Naive thymus-derived CD8-positive, alpha-beta T cell (primary cell): ENCODE data around the gene ADGRD1. TPM values are rescaled to one million over a fixed set of nuclear protein-coding genes. Genes with fewer than 3 reads are reported as not detected.

Source experiments
- ATAC-seq, 2 donors: fragments of 150-1000 bp; cut with Tn5 transposase in 1 of 2; sonication (Bioruptor Pico), chemical (Tn5 transposase) in 1 of 2; 1 replicate in 1 of 2; 2 replicates in 1 of 2; pipeline ENCODE4 v1.10.0; 2021; ENCODE audit warnings: mild to moderate bottlenecking in 2 of 2, moderate library complexity in 2 of 2
- POLR2A ChIA-PET: fragments of 350-600 bp; sonication (Branson Sonifier 250); formaldehyde crosslinking; loops from one replicate; lab custom pipeline; 2021; ENCODE audit warnings: antibody characterized with exemption; lab: Charles Lee
- DNase-seq, 10 donors: peaks; one replicate each; pipeline versions ENCODE4 v3.0.0 to v3.0.0-alpha.2; 2020 to 2022
- H3K27ac Mint-ChIP-seq, 10 donors: one replicate each; pipeline ENCODE4 v1.8.0; 2020 to 2022; ENCODE audit warnings: mild to moderate bottlenecking in 10 of 10, mixed read lengths in 10 of 10, moderate library complexity in 4 of 10, inconsistent platforms in 1 of 10
- H3K27me3 Mint-ChIP-seq, 5 donors: one replicate each; pipeline ENCODE4 v1.8.0; 2021 to 2022; ENCODE audit warnings: mixed read lengths in 5 of 5
- H3K36me3 Mint-ChIP-seq, 3 donors: one replicate each; pipeline ENCODE4 v1.8.0; 2020 to 2022; ENCODE audit warnings: mixed read lengths in 3 of 3, mild to moderate bottlenecking in 2 of 3, inconsistent platforms in 1 of 3
- H3K4me1 Mint-ChIP-seq, 4 donors: one replicate each; pipeline ENCODE4 v1.8.0; 2021 to 2022; ENCODE audit warnings: mixed read lengths in 4 of 4
- H3K4me3 Mint-ChIP-seq, 10 donors: one replicate each; pipeline ENCODE4 v1.8.0; 2020 to 2022; ENCODE audit warnings: mild to moderate bottlenecking in 10 of 10, mixed read lengths in 10 of 10, moderate library complexity in 6 of 10, inconsistent platforms in 1 of 10
- H3K9me3 Mint-ChIP-seq, 9 donors: one replicate each; pipeline ENCODE4 v1.8.0; 2020 to 2022; ENCODE audit warnings: mixed read lengths in 9 of 9, mild to moderate bottlenecking in 3 of 9, inconsistent platforms in 1 of 9, moderate library complexity in 1 of 9
- polyA plus RNA-seq, 3 donors: library from polyadenylated mRNA; unstranded; fragments of 300-500 nt; fragmentation: Illumina TruSeq; gene quantifications; one replicate each; pipeline ENCODE4 v1.2.3, GENCODE V29; 2021
- total RNA-seq, 8 experiments: library from RNA in 2 of 8; stranded (reverse) in 2 of 8; gene quantifications; one replicate each; pipeline ENCODE4 v1.2.3 and lab custom pipeline; 2021 to 2026

ADGRD1 gene
- total and polyA plus RNA-seq, 5 experiments from 2014 or later, result 0.20 to 0.36 (median 0.34) TPM; not detected in 2

DNA sequence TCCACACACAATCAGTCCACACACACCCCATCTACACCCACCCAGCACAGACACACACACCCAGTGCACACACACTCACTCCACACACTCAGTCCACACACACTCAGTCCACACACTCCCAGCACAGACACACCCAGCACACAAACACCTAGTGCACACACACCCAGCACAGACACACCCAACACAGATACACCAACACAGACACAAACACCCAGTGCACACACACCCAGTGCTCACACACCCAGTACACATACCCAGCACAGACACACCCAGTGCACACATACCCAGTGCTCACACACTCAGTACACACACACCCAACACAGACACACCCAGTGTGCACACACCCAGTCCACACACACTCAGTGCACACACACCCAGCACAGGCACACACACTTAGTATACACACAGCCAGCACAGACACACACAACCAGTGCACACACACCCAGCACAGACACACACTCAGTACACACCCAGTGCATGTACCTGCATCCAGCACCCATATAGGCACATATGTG lies 63.8 kb downstream of the ADGRD1 start:
- peaks cover 0 to 22% (median 0%) of the 10 kb centered on the region in 5 donors for H3K27me3 Mint-ChIP-seq
- H3K4me3 Mint-ChIP-seq, result no peak overlapping the region
- no peaks in the 10 kb centered on the region for H3K9me3 Mint-ChIP-seq
- POLR2A ChIA-PET, result no interaction called here
- ATAC-seq, result no peak
- H3K27ac Mint-ChIP-seq, result peak overlapping the region in 2 of 10 donors; percentile 24 to 37
- peaks cover 0 to 4% (median 0%) of the 10 kb centered on the region in 4 donors for H3K4me1 Mint-ChIP-seq
- no peaks in the 10 kb centered on the region for H3K36me3 Mint-ChIP-seq
- no peak for DNase-seq

- no peak overlapping the region for H3K4me3 Mint-ChIP-seq
- H3K9me3 Mint-ChIP-seq, result no peaks in the 10 kb centered on the region
- H3K36me3 Mint-ChIP-seq, result no peaks in the 10 kb centered on the region
- POLR2A ChIA-PET, result no interaction called here
- ATAC-seq (no peak), DNase-seq (no peak)
- H3K27ac Mint-ChIP-seq, result no peak overlapping the region
- peaks cover 0 to 22% (median 0%) of the 10 kb centered on the region in 5 donors for H3K27me3 Mint-ChIP-seq
- peaks cover 0 to 4% (median 0%) of the 10 kb centered on the region in 4 donors for H3K4me1 Mint-ChIP-seq
Measured at GRCh38 chr12:131018019-131018620, 64.4 kb downstream of the ADGRD1 start.

- Mint-ChIP-seq H3K4me1 (peaks cover 0 to 4% (median 0%) of the 10 kb centered on the region in 4 donors), H3K27me3 (peaks cover 0 to 22% (median 0%) of the 10 kb centered on the region in 5 donors), H3K9me3 (no peaks in the 10 kb centered on the region), H3K36me3 (no peaks in the 10 kb centered on the region), H3K4me3 (no peak overlapping the region), H3K27ac (no peak overlapping the region)
- POLR2A ChIA-PET, result no interaction called here
- ATAC-seq (no peak), DNase-seq (no peak)
Measured at GRCh38 chr12:131018808-131019397, 65.2 kb downstream of the ADGRD1 start.

DNA sequence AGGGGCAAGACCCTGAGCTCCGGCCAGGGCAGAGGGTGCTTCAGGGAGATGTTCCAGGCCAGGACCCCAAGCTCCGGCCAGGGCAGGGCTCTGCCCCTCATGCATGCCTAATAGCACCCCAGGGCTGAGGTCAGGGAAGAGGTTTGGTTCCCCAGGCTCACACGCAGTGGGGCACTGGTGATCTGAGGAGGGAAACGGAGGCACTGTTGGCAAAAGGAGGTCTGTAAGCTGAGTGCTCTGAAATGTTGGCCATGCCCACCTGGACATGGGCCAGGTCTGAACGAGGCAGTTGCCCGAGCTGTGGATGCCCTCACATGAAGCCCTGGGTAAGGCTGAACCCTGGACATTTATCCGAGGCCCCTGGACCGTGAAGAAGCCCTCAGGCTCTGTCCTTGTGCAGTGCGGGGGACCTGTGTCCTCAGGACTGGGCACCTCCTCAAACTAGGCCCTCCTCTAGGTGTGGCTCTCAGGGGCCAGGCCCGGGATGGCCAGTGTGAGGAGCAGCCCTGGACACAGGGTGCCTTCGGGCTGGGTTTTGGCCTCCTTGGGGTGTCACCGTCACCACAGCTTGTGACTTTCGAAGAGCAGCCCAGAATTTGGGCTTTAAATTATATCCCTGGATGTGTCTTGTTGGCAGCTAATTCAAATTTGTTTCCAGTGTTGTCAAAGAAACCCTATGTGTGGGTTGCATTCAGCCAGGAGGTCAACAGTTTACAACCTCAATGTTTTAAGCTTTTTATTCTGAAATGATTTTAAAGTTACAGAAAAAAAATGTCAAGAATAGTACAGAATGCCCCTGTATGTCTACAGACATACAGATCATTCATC lies 66.8 kb downstream of the ADGRD1 start:
- Mint-ChIP-seq H3K27ac (no peak overlapping the region), H3K4me1 (peaks cover 0 to 4% (median 0%) of the 10 kb centered on the region in 4 donors), H3K27me3 (peaks cover 0 to 15% (median 0%) of the 10 kb centered on the region in 5 donors), H3K4me3 (no peak overlapping the region), H3K9me3 (no peaks in the 10 kb centered on the region), H3K36me3 (no peaks in the 10 kb centered on the region)
- ATAC-seq (no peak), DNase-seq (no peak)
- POLR2A ChIA-PET, result no interaction called here

- Mint-ChIP-seq H3K4me3 (no peak overlapping the region), H3K27ac (no peak overlapping the region), H3K4me1 (peaks cover 0 to 4% (median 0%) of the 10 kb centered on the region in 4 donors), H3K9me3 (no peaks in the 10 kb centered on the region), H3K27me3 (peaks cover 0 to 15% (median 0%) of the 10 kb centered on the region in 5 donors), H3K36me3 (no peaks in the 10 kb centered on the region)
- POLR2A ChIA-PET, result no interaction called here
- ATAC-seq, result no peak
- DNase-seq, result no peak
Measured at GRCh38 chr12:131021154-131021541, 67.4 kb downstream of the ADGRD1 start.

GRCh38 chr12:131024026-131024425 lies 70.3 kb downstream of the ADGRD1 start:
- peaks cover 0 to 12% (median 6%) of the 10 kb centered on the region in 5 donors for H3K27me3 Mint-ChIP-seq
- no peak overlapping the region for H3K27ac Mint-ChIP-seq
- POLR2A ChIA-PET, result no interaction called here
- no peaks in the 10 kb centered on the region for H3K36me3 Mint-ChIP-seq
- DNase-seq, result no peak
- peaks cover 0 to 1% (median 0%) of the 10 kb centered on the region in 4 donors for H3K4me1 Mint-ChIP-seq
- H3K4me3 Mint-ChIP-seq, result no peak overlapping the region
- H3K9me3 Mint-ChIP-seq, result no peaks in the 10 kb centered on the region
- ATAC-seq, result no peak

- POLR2A ChIA-PET, result no interaction called here
- H3K9me3 Mint-ChIP-seq, result no peaks in the 10 kb centered on the region
- no peak overlapping the region for H3K27ac Mint-ChIP-seq
- H3K27me3 Mint-ChIP-seq, result peaks cover 0 to 12% (median 6%) of the 10 kb centered on the region in 5 donors
- peaks cover 0 to 1% (median 0%) of the 10 kb centered on the region in 4 donors for H3K4me1 Mint-ChIP-seq
- ATAC-seq, result no peak
- H3K4me3 Mint-ChIP-seq, result no peak overlapping the region
- DNase-seq, result no peak
- no peaks in the 10 kb centered on the region for H3K36me3 Mint-ChIP-seq
Measured at GRCh38 chr12:131024721-131025120, 71.0 kb downstream of the ADGRD1 start.

- Mint-ChIP-seq H3K4me1 (peaks cover 0 to 1% (median 0%) of the 10 kb centered on the region in 4 donors), H3K9me3 (no peaks in the 10 kb centered on the region), H3K27ac (no peak overlapping the region), H3K4me3 (no peak overlapping the region), H3K27me3 (peaks cover 0 to 12% (median 6%) of the 10 kb centered on the region in 5 donors), H3K36me3 (no peaks in the 10 kb centered on the region)
- ATAC-seq, result no peak
- no peak for DNase-seq
- POLR2A ChIA-PET, result no interaction called here
Measured at GRCh38 chr12:131025234-131025633, 71.5 kb downstream of the ADGRD1 start.

- no peak for DNase-seq
- no peaks in the 10 kb centered on the region for H3K36me3 Mint-ChIP-seq
- no peak for ATAC-seq
- no peaks in the 10 kb centered on the region for H3K9me3 Mint-ChIP-seq
- POLR2A ChIA-PET, result no interaction called here
- H3K4me3 Mint-ChIP-seq, result no peak overlapping the region
- H3K4me1 Mint-ChIP-seq, result peaks cover 0 to 1% (median 0%) of the 10 kb centered on the region in 4 donors
- H3K27ac Mint-ChIP-seq, result no peak overlapping the region
- H3K27me3 Mint-ChIP-seq, result peaks cover 0 to 13% (median 7%) of the 10 kb centered on the region in 5 donors
Measured at GRCh38 chr12:131025939-131026702, 72.4 kb downstream of the ADGRD1 start.

- ATAC-seq (no peak), DNase-seq (no peak)
- Mint-ChIP-seq H3K9me3 (no peaks in the 10 kb centered on the region), H3K27me3 (peaks cover 0 to 7% (median 7%) of the 10 kb centered on the region in 5 donors), H3K4me1 (peaks cover 0 to 1% (median 0%) of the 10 kb centered on the region in 4 donors), H3K36me3 (no peaks in the 10 kb centered on the region), H3K4me3 (no peak overlapping the region), H3K27ac (no peak overlapping the region)
- POLR2A ChIA-PET, result no interaction called here
Measured at GRCh38 chr12:131026754-131027153, 73.0 kb downstream of the ADGRD1 start.

- H3K27ac Mint-ChIP-seq, result no peak overlapping the region
- DNase-seq (no peak), ATAC-seq (no peak)
- peaks cover 0 to 1% (median 0%) of the 10 kb centered on the region in 4 donors for H3K4me1 Mint-ChIP-seq
- H3K4me3 Mint-ChIP-seq, result no peak overlapping the region
- POLR2A ChIA-PET, result no interaction called here
- H3K36me3 Mint-ChIP-seq, result no peaks in the 10 kb centered on the region
- H3K27me3 Mint-ChIP-seq, result peaks cover 0 to 12% (median 6%) of the 10 kb centered on the region in 5 donors
- H3K9me3 Mint-ChIP-seq, result no peaks in the 10 kb centered on the region
Measured at GRCh38 chr12:131027264-131027663, 73.6 kb downstream of the ADGRD1 start.

DNA sequence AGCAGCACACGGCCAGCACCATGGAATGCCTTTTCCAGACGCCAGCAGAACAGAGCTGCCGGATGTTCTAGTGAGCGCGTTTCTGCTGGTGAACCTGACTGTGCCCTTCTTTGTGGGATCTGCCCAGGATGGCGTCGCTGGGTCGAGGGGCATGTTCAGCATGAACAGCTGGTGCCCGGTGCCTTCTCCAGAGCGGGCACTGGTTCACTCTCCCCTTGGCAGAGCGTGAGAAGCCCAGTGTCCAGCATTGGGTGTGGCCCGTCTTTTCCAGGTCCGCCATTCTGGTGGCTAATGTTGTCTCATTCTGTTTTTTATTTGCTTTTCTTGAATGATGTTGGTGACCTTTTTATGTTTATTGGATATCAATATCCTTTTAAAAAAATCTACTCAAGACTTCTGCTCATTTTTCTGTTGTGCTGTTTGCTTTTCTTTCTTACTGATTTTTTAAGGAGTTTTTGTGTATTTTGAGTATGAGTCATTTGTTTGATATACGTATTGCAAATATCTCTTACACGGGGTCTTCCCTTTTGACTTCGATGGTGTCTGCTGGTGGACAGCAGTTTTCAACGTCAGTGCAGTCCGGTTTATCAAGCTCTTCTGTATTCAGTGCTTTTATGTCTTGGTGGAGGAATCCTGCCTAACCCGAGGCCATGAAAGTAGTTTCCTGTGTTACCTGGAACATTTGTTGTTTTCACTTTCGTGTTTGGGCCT lies 74.3 kb downstream of the ADGRD1 start:
- Mint-ChIP-seq H3K4me3 (no peak overlapping the region), H3K4me1 (peaks cover 0 to 1% (median 0%) of the 10 kb centered on the region in 4 donors), H3K27me3 (peaks cover 0 to 15% (median 6%) of the 10 kb centered on the region in 5 donors), H3K9me3 (no peaks in the 10 kb centered on the region), H3K27ac (no peak overlapping the region), H3K36me3 (no peaks in the 10 kb centered on the region)
- POLR2A ChIA-PET, result no interaction called here
- DNase-seq (no peak), ATAC-seq (no peak)
